SK-MEL-5 (cell line): Measurements from ENCODE around the gene SPECC1. TPM values are rescaled to one million over a fixed set of nuclear protein-coding genes. Genes with fewer than 3 reads are reported as not detected.
"Not testable (repeated sequence)": the region's sequence is repeated elsewhere in the genome, so short reads cannot be mapped to it uniquely, and the experiment has no call there.

ENCODE experiments used
- DNase-seq: peaks from one replicate; pipeline ENCODE4 v3.0.0-alpha.2; 2016; ENCODE audit warnings: low read depth, low spot score
- in situ Hi-C: cut with HindIII; loops from 2 replicates; pipeline ENCODE4 v1.10.0; 2016; ENCODE audit warnings: low sequenced_read_pairs, high pct_unique_total_duplicates, low pct_unique_long_range_greater_than_20kb
- total RNA-seq: library from RNA; depleted of rRNA; stranded (reverse); fragments of >200 nt; shearing (Covaris generic); gene quantifications from 2 replicates; pipeline ENCODE4 v1.2.3, GENCODE V29; 2014

The SPECC1 gene
- total RNA-seq, 1 experiment from 2014 or later = 9.6 TPM

DNA sequence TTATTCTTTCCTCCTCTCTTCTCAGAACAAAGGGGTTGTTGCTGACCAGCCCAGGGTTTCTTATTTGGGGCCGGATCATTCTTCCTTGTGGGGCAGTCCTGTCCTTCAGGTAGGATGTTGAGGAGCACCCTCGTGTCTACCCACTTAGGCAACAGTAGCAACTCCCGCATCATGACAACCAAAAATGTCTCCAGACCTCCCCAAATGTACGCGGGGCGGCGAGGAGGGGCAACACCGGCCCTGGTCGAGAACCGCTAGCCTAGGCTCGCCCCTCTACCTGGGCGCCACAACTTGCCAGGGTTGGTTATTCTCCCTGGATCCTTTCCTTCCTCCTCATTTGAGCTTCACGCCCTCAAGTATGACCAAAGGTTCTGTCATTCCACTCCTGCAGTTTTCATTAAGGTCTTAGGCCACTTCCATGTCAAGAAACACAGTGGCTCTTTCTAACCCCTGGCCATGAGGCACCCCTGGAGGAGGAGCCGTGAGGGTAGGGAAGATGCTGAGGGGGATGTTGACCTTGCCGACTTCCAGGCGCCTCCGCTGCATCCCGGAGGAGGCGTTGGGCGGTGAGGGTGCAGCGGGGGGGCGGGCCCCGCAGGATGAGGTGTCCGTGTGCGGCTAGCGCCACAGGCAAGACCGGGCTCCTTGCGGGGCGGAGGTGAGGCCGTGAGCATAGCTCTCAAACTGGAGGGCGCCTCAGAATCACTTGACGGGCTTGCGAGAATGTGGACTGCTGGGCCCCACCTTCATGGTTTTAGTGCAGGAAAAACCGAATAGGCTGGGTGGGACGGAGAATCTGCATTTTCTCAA is 712 bp upstream of the SPECC1 start:
- DNase-seq = no peak
- in situ Hi-C loops = no loop called here

DNA sequence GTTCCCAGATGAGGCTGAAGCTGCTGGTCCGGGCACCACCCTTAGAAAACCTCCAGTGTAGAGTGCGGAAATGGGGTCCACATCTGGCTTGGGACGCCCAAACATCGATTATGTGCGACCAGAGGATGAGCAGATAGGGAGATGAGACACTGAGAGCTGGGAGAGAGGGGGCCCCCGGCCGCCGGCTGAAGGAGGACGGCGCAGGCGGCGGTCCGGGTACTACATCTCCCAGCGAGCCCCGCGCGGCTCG is 182 bp upstream of the SPECC1 start:
- DNase-seq = no peak
- in situ Hi-C loops = no loop called here

- in situ Hi-C loops = no loop called here
- DNase-seq = peak; percentile 71
Observed at GRCh38 chr17:20010099-20010863, 1.1 kb downstream of the SPECC1 start.

DNA sequence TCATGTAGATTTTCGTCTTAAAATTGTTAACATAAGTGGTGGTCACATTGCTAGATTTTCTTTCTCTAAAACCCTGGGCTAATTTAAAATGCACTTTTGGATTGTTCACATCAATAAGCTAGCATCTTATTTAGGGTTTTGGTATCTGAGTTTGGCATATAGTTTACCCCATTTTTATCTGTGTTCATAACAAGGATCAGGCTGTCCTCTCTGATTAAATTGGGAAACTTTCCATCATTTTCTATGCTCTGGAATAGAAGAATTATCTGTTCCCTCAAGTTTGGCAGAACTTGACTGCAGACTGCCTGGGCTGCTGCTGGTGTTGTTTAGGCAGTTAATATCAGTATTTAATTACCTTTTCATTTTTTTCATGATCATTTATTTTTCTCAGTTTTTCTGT is 1.8 kb downstream of the SPECC1 start:
- DNase-seq = no peak
- in situ Hi-C loops = no loop called here

- no peak for DNase-seq
- in situ Hi-C loops = no loop called here
Observed at GRCh38 chr17:20012017-20012536, 2.9 kb downstream of the SPECC1 start.

- DNase-seq, in situ Hi-C loops: not testable (repeated sequence)
Observed at GRCh38 chr17:20016475-20016992, 7.4 kb downstream of the SPECC1 start.

DNA sequence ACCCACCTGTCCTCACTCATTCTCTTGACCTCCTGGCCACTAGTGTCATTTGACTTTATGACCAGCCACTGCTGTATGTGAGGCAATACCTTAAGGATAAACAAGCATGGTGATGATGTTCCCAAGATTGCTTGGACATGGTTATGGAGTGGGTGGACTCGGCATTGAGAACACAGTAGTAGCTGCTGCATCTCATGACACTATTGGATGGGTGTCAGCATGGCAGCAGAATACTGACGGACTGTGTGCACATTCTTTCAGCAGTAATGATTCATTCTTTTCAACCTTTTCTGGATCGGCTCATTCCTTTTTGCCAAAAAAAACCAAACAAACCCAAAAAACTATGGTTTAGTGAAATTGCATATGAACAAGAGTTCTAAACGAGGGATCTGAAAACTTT is 13.5 kb downstream of the SPECC1 start:
- DNase-seq = no peak
- in situ Hi-C loops = no loop called here

DNA sequence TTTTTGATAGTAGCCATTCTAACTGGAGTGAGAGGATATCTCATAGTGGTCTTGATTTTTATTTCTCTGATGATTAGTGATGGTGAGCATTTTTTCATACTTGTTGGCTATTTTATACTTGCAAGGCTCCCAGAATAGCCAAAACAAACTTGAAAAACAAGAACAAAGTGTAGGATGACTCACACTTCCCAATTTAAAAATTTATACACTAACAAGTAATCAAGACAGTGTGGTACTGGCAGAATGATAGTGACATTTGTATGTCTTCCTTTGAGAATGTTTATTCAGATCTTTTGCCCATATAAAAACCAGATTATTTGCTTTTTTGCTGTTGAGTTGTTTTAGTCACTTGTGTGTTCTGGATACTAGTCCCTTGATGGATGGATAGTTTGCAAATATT is 17.8 kb downstream of the SPECC1 start:
- DNase-seq = no peak
- in situ Hi-C loops = no loop called here

GRCh38 chr17:20028443-20028842 is 19.3 kb downstream of the SPECC1 start:
- no peak for DNase-seq

GRCh38 chr17:20032636-20033035 is 23.5 kb downstream of the SPECC1 start:
- in situ Hi-C loops = no loop called here

More at GRCh38 chr17:20028443-20028842, 19.3 kb downstream of the SPECC1 start:
- in situ Hi-C loops = no loop called here

GRCh38 chr17:20033415-20033814 is 24.3 kb downstream of the SPECC1 start:
- no peak for DNase-seq
- in situ Hi-C loops = no loop called here

More at GRCh38 chr17:20032636-20033035, 23.5 kb downstream of the SPECC1 start:
- DNase-seq = no peak

DNA sequence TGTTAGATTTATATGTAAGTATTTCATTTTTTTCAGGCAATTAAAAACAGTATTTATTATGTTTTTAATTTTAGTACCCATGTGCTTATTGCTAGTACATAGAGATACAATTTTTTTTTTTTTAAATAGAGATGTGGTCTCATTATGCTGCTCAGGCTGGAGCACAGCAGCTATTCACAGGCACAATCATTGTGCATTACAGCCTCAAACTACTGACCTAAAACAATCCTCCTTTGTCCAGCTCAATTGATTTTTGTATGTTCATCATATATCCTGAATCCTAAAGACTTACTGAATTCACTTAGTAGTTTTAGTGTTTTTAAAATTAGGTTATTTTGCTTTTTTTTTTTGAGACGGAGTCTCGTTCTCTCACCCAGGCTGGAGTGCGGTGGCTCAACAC is 26.3 kb downstream of the SPECC1 start:
- in situ Hi-C loops = no loop called here
- DNase-seq = peak; percentile 62

DNA sequence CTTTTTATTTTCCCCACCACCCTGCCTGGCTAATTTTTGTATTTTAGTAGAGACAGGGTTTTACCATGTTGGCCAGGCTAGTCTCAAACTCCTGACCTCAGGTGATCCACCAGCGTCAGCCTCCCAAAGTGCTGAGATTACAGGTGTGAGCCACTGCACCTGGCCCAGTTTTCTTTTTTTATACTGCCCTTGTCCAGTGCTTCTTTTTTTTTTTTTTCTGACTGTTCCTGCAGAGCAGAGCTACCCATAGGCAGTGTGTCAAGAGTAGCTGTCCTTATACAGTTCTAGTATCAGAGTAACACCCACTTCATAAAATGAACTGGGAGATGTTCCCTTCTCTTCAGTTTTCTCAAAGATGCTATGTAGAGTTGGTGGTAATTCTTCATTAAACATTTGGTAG is 28.1 kb downstream of the SPECC1 start:
- in situ Hi-C loops, DNase-seq: not testable (repeated sequence)

GRCh38 chr17:20039037-20039436 is 29.9 kb downstream of the SPECC1 start:
- DNase-seq = no peak
- in situ Hi-C loops = no loop called here

- DNase-seq = no peak
- in situ Hi-C loops = no loop called here
Observed at GRCh38 chr17:20040216-20040615, 31.1 kb downstream of the SPECC1 start.

DNA sequence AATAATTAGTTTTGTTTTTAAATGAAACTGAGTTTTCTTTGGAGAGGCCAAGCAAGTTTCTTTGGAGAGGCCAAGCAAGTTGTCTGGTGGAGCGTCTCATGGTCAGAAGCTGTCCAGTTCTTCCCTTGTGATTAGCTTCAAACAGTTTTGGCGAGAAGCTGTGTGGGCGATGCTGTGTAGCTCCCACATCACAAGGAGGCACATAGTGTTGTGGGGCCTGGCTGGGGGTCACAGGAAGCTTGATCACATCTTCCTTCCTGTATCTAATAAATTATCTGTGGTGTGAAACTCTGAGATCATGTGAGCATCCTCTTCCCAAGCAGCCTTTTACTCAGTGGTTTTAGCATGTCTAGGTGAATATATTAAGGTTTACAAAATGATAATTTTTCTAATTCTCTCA is 33.9 kb downstream of the SPECC1 start:
- in situ Hi-C loops = no loop called here
- DNase-seq = no peak

DNA sequence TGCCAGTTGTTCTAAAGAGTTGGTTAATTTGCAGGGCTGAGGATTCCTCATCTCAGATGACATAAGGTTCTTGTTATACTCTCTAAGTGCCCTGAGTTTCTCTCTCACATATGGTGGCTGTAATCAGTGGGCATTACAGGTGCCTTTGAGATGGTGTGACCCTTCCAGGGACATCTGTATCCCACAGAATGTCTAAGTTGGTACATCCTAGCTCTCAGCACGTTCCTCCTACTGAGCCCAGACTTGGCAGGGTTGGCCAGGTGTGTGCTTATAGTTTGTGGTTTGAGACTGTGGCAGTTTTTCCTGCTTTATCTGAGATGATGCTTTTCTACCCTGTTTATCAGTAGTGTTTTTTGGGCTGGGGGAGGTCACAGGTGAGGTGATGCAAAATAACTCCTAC is 36.3 kb downstream of the SPECC1 start:
- in situ Hi-C loops = no loop called here
- no peak for DNase-seq

- in situ Hi-C loops = no loop called here
- no peak for DNase-seq
Observed at GRCh38 chr17:20046629-20047028, 37.5 kb downstream of the SPECC1 start.

GRCh38 chr17:20051624-20052023 is 42.5 kb downstream of the SPECC1 start:
- no peak for DNase-seq
- in situ Hi-C loops = no loop called here
